GM12891 (cell line): Measurements from ENCODE around the gene CSTPP1.
A peak's percentile ranks its signal among the peaks of the same experiment; 100 is the strongest.
"Not testable (repeated sequence)": the region's sequence is repeated elsewhere in the genome, so short reads cannot be mapped to it uniquely, and the experiment has no call there.

ENCODE experiments used
- DNase-seq: peaks from one replicate; pipeline ENCODE4 v3.0.0; 2011; ENCODE audit warnings: low spot score; ENCODE audit not compliant: insufficient read length
- FAIRE-seq: peaks from 2 replicates; lab custom pipeline; 2011; peaks lifted over from hg19 to GRCh38; lab: Jason Lieb, UNC
- PAX5 ChIP-seq: IDR thresholded peaks from 2 replicates; pipeline ENCODE4 v1.6.1; 2011; ENCODE audit warnings: low read length, moderate library complexity, mild to moderate bottlenecking; ENCODE audit not compliant: insufficient read depth, severe bottlenecking
- POLR2A ChIP-seq: IDR thresholded peaks from 2 replicates; pipeline ENCODE4 v1.6.1; 2011; ENCODE audit warnings: low read depth, low read length, control low read depth
- POLR2AphosphoS5 ChIP-seq: IDR thresholded peaks from 2 replicates; pipeline ENCODE4 v1.6.1; 2011; ENCODE audit warnings: low read depth, low read length, control low read depth
- POU2F2 ChIP-seq: IDR thresholded peaks from 2 replicates; pipeline ENCODE4 v1.6.1; 2011; ENCODE audit warnings: low read depth, mild to moderate bottlenecking, control low read depth, low read length, moderate library complexity
- SPI1 ChIP-seq: IDR thresholded peaks from 2 replicates; pipeline ENCODE4 v1.6.1; 2011; ENCODE audit warnings: low read depth, low read length, control low read depth
- TAF1 ChIP-seq: IDR thresholded peaks from 2 replicates; pipeline ENCODE4 v1.6.1; 2011; ENCODE audit warnings: low read depth, low read length, control low read depth

The CSTPP1 gene

GRCh38 chr11:47105541-47105940 lies 169.0 kb downstream of the CSTPP1 start:
- DNase-seq, result no peak
- no peak for FAIRE-seq
- no peak for TF ChIP-seq SPI1
- TF ChIP-seq TAF1, result no peak
- TF ChIP-seq POU2F2, result no peak
- TF ChIP-seq PAX5, result no peak
- TF ChIP-seq POLR2AphosphoS5, result no peak
- TF ChIP-seq POLR2A, result no peak

DNA sequence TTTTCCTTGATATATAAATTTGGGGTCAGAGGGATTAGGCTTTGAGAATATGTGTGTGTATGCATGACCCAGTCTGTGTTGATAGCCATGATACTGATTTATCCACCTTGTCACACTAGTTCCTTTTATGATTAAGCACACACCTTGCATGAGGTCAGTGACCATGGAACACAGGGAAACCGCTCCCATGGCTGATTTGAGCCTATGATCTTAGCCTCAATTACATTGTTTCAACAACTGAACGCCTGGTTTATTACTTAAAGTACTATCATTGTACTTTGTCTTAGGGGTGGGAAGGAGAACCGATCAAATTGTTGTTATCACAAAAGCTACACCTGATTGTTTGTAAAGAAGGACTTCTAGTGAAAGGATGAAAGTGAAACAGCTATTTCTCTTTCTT lies 169.4 kb downstream of the CSTPP1 start:
- DNase-seq, result no peak
- TF ChIP-seq POU2F2 (no peak), TAF1 (no peak), POLR2AphosphoS5 (no peak), SPI1 (no peak), PAX5 (no peak), POLR2A (no peak)
- FAIRE-seq, result no peak

DNA sequence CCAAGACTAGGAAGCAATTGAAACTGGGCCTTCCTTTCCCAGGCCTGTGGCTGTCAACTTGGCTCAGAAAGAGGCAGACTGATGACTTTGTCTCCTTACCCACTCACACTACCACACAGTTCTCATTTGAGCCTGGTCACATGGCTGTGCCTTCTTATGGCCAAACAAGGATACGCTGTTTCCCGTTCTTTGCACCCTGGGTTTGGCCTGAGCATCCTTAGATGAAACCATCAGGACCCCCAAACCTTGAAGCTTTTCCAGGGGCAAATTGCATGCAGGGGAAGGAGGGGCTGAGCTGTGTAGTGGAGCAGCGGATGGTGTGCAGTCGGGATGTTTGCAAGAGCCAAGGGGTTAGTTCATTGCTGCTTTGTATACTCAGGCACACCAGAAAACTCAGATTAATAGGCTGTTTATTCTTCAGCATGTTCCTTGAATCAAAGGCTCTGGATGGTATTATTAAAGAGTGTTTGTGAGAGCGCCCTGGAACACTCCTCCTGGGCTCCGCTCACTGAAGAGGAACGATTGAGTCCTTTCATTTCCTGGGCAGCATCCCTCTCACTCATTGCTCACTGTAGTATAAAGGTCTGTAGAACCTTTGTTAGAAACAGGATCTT lies 170.3 kb downstream of the CSTPP1 start:
- TF ChIP-seq PAX5, result no peak
- no peak for TF ChIP-seq POU2F2
- TF ChIP-seq POLR2AphosphoS5, result no peak
- TF ChIP-seq SPI1, result no peak
- no peak for TF ChIP-seq TAF1
- no peak for TF ChIP-seq POLR2A
- no peak for FAIRE-seq
- DNase-seq, result no peak

- FAIRE-seq, result no peak
- DNase-seq, result no peak
- TF ChIP-seq TAF1 (no peak), POLR2A (no peak), POLR2AphosphoS5 (no peak), SPI1 (no peak), PAX5 (no peak), POU2F2 (no peak)
These were observed 171.2 kb downstream of the CSTPP1 start for GRCh38 chr11:47107744-47108143.

DNA sequence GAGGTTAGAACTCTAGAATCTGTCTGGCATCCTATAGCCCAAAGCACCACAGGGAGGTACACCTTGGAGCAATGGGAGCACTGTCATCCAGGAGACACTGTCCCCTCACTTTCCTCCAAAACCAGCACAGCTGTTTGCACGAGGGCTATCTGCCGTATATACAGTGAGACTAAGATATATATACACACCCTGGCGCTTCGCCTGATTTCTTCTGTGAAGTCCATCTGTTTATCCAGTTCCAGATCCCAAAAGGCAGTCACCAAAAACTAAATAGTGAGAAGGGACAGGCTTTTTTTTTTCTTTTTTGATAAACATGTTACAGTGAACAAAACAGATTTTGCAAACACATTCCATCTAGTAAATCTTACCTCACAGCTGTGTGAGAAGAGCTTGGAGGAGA lies 171.7 kb downstream of the CSTPP1 start:
- no peak for FAIRE-seq
- TF ChIP-seq POLR2AphosphoS5 (no peak), TAF1 (no peak), SPI1 (no peak), PAX5 (no peak), POU2F2 (no peak), POLR2A (no peak)

GRCh38 chr11:47109051-47109726 lies 172.6 kb downstream of the CSTPP1 start:
- no peak for DNase-seq
- TF ChIP-seq TAF1 (no peak), POU2F2 (peak; percentile 66; the same call in 1 of the 2 replicates)
- FAIRE-seq, result peak; percentile 74

More for the DNA sequence above, 171.7 kb downstream of the CSTPP1 start:
- DNase-seq, result no peak

DNA sequence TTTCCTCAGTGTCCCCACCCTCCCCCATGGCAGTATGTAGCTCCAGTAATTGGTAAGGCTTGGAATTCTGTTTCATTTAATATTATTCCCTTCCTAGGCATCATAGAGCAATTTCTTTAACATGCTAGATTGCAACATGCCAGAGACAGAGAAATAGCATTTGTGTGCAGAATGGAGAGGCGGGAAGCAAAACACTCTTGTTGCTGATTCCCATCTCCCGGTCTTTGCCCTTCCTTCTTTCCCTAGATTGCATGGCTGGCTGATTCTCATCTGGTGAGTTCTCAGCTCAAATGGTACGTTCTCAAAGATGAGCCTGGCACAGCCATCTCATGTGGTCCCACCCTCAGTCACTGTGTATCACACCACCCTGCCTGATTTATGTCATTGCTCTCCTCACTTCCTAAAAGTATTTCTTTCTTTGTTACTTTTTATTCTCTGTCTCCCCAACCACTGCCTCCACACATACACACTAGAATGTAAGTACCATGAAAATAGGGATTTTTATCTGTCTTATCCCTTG lies 173.2 kb downstream of the CSTPP1 start:
- FAIRE-seq, result peak; percentile 5
- no peak for TF ChIP-seq POU2F2
- TF ChIP-seq POLR2A, result no peak
- no peak for TF ChIP-seq PAX5
- no peak for TF ChIP-seq SPI1
- no peak for TF ChIP-seq POLR2AphosphoS5
- TF ChIP-seq TAF1, result no peak
- DNase-seq, result no peak

DNA sequence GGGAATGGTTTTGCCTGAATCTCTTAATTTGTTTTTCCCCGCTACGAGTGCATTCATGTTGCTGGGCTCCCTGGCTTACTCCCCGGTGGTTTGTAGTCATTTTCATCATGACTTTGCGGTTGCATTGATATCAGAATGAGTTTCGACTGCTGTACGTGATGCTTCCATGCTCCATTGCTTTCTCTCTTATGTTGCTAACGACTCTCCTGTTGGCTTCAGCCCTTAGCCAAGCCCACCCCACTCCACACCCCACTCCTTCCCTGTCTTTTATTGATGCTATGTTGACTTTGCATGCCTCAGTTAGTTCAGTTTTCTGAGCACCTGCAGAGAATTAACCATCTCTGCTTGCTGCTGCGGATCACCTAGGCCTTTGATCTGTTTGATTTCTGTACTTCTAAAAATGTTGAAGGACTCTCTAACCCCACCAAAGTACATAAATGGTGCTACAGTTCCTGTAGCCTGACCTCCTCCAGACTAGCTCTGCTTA lies 174.8 kb downstream of the CSTPP1 start:
- DNase-seq (peak; percentile 44), FAIRE-seq (peak; percentile 70)
- TF ChIP-seq POU2F2, result peak; percentile 78
- peak; percentile 95 for TF ChIP-seq PAX5
- TF ChIP-seq POLR2AphosphoS5, result no peak

DNA sequence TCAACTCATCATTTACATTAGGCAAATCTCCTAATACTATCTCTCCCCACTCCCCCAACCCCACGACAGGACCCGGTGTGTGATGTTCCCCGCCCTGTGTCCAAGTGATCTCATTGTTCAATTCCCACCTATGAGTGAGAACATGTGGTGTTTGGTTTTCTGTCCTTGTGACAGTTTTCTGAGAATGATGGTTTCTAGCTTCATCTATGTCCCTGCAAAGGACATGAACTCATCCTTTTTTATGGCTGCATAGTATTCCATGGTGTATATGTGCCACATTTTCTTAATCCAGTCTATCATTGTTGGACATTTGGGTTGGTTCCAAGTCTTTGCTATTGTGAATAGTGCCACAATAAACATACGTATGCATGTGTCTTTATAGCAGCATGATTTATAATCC lies 176.4 kb downstream of the CSTPP1 start:
- FAIRE-seq, DNase-seq: not testable (repeated sequence)

GRCh38 chr11:47118958-47119688 lies 182.6 kb downstream of the CSTPP1 start:
- not testable (repeated sequence) for FAIRE-seq, DNase-seq

DNA sequence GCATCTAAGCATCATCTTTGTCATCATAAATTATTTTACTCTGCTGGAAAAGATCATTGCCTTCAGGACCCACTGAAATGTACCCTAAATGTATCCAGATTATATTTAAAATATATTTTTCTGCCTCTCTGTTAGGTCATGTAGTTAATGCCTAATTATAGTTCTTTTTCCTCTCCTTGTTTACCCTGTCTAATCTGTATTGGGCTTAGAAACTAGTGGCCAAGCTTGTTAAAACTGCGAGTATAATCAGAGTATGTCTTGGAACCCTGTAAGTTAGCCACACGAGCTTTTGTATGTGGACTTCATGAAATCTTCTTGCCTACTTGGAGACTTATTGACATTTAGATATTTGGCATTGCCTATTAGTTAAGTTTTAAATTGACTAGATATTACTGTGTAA lies 184.5 kb downstream of the CSTPP1 start:
- FAIRE-seq (no peak), DNase-seq (no peak)
- TF ChIP-seq PAX5, result no peak
- no peak for TF ChIP-seq POLR2AphosphoS5
- no peak for TF ChIP-seq POU2F2
- TF ChIP-seq POLR2A, result no peak
- TF ChIP-seq SPI1, result no peak
- no peak for TF ChIP-seq TAF1
